GM12872 (cell line): Measurements from ENCODE around the gene GAB2.

Source experiments
- TF ChIP-seq, protein P1 (sequence below): IDR thresholded peaks from 3 replicates; pipeline ENCODE4 v1.5.1; 2011; ENCODE audit warnings: low read depth, mild to moderate bottlenecking, low read length, moderate library complexity; ENCODE audit not compliant: insufficient read depth

Gene GAB2

DNA sequence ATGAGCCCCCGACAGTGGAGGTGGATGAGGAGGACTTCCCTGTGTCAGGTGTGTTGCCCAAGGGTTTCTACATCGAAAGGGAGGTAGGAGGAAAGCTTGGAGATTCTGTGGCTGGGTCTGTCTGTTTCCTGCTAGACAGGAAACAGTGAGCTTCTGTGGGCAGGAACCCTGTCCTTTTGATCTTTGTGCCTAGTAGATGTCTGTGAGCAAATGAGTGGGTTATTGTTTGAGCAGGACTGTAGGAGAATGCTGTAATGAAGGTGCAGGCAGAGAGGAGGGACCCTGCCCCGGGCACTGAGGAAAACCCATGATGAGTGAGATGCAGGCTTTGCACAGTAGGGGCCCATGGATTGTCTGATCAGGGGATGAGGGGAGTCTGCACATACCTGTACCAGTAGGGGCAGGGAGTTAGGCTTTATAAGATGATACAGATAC, 214.9 kb downstream of the GAB2 start:
- TF ChIP-seq, protein P1, sequence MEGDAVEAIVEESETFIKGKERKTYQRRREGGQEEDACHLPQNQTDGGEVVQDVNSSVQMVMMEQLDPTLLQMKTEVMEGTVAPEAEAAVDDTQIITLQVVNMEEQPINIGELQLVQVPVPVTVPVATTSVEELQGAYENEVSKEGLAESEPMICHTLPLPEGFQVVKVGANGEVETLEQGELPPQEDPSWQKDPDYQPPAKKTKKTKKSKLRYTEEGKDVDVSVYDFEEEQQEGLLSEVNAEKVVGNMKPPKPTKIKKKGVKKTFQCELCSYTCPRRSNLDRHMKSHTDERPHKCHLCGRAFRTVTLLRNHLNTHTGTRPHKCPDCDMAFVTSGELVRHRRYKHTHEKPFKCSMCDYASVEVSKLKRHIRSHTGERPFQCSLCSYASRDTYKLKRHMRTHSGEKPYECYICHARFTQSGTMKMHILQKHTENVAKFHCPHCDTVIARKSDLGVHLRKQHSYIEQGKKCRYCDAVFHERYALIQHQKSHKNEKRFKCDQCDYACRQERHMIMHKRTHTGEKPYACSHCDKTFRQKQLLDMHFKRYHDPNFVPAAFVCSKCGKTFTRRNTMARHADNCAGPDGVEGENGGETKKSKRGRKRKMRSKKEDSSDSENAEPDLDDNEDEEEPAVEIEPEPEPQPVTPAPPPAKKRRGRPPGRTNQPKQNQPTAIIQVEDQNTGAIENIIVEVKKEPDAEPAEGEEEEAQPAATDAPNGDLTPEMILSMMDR = no peak

DNA sequence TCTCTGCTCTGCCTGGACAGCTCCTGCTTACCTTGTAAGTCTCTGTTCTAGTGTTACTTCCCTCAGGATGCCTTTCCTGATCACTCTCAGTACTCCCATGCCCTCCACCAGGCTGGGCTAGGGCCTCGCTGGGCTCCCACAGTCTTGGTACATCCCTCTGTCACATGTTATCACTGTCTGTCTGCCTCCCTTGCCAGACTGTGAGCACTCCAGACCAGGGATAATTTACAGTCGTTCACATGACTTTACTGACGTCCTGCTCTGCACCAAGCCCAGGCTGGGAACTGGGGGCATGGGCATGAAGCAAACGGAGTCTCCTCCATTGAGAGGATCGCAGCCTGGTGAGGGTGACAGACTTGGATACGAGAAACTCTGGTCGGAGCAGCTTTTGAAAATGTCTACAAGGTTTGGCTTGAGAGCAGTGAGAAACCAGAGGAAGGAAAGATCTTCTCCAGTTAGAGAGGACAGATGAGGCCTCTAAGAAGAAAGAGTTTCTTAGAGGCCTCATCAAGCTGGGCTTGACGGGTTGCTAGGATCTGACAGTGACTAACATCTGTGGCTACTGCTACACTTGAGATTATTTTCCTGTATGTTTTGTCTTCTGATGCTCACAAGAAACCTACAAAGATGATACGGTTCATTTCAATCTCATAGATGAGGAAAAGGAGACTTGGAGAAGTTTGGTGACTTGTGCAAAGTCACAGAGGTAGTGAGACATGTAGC, 216.4 kb downstream of the GAB2 start:
- TF ChIP-seq, protein P1 = no peak

DNA sequence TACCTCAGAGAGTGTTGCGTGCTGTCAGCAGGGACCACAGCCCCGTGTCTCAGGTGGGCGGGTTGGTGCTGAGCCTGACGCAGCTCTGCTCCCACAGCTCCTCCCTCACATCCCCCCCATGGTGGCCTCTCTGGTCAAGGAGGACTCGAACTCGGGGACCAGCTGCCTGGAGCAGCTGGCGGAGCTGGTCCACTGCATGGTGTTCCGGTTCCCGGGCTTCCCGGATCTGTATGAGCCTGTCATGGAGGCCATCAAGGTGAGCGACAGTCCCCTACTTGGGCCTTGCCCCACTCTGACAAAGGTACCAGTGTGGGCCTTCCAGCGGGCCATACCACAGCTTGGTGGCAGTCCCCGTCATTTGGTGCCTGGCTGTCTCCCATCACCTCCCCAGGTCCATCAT, 217.1 kb downstream of the GAB2 start:
- TF ChIP-seq, protein P1 = no peak

DNA sequence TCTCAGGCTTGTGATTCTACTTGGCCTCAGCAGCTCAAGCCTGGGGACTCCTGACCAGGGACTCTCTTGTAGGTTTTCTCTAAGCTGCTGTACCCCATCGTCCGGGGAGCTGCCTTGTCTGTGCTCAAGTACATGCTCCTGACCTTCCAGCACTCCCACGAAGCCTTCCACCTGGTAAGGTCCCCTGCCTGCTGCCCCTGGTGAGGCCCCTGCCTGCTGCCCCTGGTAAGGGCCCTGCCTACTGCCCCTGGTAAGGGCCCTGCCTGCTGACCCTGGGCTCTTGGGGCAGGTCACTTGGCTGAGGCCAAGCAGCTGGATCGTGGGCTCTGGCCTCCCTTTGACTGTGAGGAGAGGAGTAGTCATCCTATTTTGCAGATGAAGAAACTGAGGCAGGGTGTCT, 217.6 kb downstream of the GAB2 start:
- TF ChIP-seq, protein P1 = no peak

DNA sequence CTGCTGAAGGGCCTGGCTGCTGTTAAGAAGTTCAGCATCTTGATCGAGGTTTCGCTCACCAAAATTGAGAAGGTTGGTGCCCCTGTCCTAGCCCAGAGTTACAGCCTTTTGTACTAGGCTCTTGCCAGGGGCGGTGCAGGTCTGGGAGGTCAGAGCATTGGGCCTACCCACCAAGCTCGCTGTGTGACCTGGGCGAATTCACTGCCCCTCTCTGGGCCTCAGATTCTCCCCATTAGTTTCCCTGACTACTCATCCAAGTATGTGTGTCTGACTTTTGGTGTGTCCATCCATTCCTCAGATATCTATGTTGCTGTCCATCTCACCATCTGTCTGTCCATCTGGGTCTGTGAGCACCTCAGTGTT, 218.0 kb downstream of the GAB2 start:
- TF ChIP-seq, protein P1 = no peak

DNA sequence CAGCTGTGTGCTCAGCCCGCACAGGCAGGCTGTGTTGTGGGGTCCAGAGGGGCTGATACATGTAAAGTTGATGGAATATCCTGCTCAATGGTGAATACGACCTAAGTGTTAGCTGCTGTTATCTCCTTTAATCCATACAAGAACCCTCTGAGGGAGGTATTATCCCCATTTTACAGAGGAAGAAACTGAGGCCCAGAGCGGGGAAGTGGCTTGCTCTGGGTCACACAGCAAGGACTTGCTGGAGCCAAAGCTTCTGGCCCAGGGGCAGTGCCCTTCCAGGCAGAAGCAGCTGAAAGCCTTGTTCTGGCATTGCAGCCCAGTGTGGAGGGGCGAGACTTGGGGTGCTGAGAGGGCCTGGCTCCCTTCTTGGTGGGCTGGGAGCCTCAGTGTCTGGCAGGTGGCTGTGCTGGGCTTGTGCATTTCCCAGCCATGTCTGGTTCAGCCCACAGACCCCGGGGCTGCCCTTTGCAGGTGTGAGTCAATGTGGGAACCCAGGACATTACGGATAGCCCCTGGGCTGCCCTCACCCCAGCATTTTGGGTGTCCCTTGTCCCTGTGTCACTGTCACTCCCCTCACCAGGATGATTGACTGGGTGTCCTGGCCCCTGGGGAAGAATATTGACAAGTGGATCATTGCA, 218.5 kb downstream of the GAB2 start:
- TF ChIP-seq, protein P1 = no peak

DNA sequence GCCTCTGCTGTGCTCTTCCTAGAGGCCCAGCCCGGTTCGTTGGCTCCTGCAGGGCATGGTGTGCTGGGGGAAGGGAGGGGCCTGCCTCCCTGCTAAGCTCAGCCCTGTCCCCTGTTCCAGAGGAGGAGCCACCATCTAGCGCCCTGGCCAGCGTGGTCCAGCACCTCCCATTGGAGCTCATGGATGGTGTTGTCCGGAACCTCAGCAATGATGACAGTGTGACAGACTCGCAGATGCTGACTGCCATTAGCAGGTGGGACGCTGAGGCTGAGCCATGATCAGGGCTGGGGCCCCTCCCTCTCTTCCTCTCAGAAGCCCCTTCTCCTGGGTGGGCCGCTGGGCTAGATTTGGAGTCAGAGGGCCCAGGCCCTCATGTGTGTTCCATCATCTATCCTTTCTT, 219.8 kb downstream of the GAB2 start:
- TF ChIP-seq, protein P1 = no peak
